ENCODE results near the gene RNASE8.

DNA sequence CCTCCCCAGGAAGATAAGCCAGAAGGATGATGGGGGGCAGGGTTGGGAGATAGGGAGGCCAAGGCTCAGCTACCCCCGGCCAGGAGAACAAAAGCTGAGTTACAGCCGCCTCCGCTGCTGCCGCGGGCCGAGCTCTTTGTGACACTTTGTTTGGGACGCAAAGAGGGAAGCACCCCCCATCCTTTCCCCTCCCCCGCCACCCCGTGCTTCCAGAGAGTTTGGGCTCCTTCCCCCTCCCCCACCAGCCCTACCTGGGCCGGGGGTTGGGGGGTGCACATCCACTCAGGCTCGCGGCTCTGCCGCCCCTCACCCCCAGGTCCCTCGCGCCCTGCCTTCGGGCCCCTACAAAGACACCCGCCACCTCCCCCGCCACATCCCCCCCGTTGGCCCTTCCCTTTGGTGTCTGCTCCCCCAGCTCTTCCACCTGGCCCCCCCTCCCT, 40.0 kb downstream of the RNASE8 start:
- TF ChIP-seq, protein P1, sequence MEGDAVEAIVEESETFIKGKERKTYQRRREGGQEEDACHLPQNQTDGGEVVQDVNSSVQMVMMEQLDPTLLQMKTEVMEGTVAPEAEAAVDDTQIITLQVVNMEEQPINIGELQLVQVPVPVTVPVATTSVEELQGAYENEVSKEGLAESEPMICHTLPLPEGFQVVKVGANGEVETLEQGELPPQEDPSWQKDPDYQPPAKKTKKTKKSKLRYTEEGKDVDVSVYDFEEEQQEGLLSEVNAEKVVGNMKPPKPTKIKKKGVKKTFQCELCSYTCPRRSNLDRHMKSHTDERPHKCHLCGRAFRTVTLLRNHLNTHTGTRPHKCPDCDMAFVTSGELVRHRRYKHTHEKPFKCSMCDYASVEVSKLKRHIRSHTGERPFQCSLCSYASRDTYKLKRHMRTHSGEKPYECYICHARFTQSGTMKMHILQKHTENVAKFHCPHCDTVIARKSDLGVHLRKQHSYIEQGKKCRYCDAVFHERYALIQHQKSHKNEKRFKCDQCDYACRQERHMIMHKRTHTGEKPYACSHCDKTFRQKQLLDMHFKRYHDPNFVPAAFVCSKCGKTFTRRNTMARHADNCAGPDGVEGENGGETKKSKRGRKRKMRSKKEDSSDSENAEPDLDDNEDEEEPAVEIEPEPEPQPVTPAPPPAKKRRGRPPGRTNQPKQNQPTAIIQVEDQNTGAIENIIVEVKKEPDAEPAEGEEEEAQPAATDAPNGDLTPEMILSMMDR (IDR thresholded peaks at IDR 0.05; ENCODE audit: low read depth, low read length, poor library complexity, severe bottlenecking): no peak
- no peak for TF ChIP-seq EZH2phosphoT487 (IDR thresholded peaks at IDR 0.05; ENCODE audit: borderline replicate concordance, low read length)

Data from DOHH2 (cell line).